H1 (cell line): Measurements from ENCODE around the gene FBXO39. TPM values are rescaled to one million over a fixed set of nuclear protein-coding genes. Genes with fewer than 3 reads are reported as not detected.

ENCODE experiments used
- EGR1 ChIP-seq: IDR thresholded peaks from 2 replicates; pipeline ENCODE4 v1.6.1; 2011; ENCODE audit warnings: low read depth, low read length, borderline replicate concordance
- EZH2 ChIP-seq: fragments of 200-600 bp; sonication (generic); IDR thresholded peaks from 2 replicates; pipeline ENCODE4 v1.7.1; 2012; ENCODE audit warnings: low read depth, mild to moderate bottlenecking, moderate library complexity, low read length, inconsistent platforms; ENCODE audit not compliant: severe bottlenecking
- POU5F1 ChIP-seq: IDR thresholded peaks from 2 replicates; pipeline ENCODE4 v1.6.1; 2011; ENCODE audit warnings: low read depth, mild to moderate bottlenecking, low read length, moderate library complexity
- ZNF274 ChIP-seq: IDR thresholded peaks from 2 replicates; pipeline ENCODE4 v1.7.0; 2012; ENCODE audit warnings: low read length, borderline replicate concordance; ENCODE audit errors: extremely low read depth
- polyA plus RNA-seq, 7 experiments: library from polyadenylated mRNA; depleted of rRNA in 3 of 7; stranded (reverse) in 5 of 7; unstranded in 2 of 7; fragments of >200 nt in 5 of 7; fragments of 200-250 nt in 2 of 7; gene quantifications; 1 replicate in 5 of 7; 2 replicates in 1 of 7; 4 replicates in 1 of 7; pipeline versions ENCODE4 v1.2.1 to v1.2.3, GENCODE V29; 2011 to 2013; ENCODE audit warnings: missing spikeins in 2 of 7, mixed read lengths in 2 of 7
- total RNA-seq: library from RNA; stranded (reverse); fragmentation: NEBNext Ultra II Directional; extraction: Animal tissue kit (Norgen Biotek cat#: 25700); gene quantifications from 2 replicates; pipeline ENCODE4 v1.2.1, GENCODE V29; 2021
- TF ChIP-seq, protein P1 (sequence below): fragments of 300-600 bp; sonication (generic); IDR thresholded peaks from 2 replicates; pipeline ENCODE4 v1.7.1; 2012; ENCODE audit warnings: low read length, moderate library complexity, mild to moderate bottlenecking, inconsistent platforms; ENCODE audit not compliant: insufficient replicate concordance

The FBXO39 gene
- total and polyA plus RNA-seq, 2 of the 8 experiments (the other 6 are each of a cell fraction or from before 2014, with no cell fraction given) = 0.12 to 0.22 TPM

DNA sequence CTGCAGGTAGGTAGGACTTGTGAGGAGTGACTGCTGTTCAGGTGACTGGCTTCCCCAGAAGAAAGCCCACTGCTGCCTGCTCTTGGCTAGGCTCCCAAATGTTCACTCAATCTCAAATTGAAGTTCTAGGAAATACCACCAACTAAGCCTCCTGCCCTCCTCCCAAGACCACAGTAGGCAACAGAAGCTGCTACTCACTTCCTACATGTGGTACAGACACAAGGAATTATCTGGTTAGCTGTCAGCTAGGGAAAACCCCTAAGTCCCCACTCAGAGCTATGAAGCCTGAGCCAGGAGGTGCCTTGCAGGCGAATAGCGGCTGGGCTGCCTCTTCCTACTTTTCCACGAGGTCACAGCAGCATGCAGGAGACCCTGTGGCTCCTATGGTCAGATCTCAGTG, 4.9 kb downstream of the FBXO39 start (continued):
- TF ChIP-seq, protein P1, sequence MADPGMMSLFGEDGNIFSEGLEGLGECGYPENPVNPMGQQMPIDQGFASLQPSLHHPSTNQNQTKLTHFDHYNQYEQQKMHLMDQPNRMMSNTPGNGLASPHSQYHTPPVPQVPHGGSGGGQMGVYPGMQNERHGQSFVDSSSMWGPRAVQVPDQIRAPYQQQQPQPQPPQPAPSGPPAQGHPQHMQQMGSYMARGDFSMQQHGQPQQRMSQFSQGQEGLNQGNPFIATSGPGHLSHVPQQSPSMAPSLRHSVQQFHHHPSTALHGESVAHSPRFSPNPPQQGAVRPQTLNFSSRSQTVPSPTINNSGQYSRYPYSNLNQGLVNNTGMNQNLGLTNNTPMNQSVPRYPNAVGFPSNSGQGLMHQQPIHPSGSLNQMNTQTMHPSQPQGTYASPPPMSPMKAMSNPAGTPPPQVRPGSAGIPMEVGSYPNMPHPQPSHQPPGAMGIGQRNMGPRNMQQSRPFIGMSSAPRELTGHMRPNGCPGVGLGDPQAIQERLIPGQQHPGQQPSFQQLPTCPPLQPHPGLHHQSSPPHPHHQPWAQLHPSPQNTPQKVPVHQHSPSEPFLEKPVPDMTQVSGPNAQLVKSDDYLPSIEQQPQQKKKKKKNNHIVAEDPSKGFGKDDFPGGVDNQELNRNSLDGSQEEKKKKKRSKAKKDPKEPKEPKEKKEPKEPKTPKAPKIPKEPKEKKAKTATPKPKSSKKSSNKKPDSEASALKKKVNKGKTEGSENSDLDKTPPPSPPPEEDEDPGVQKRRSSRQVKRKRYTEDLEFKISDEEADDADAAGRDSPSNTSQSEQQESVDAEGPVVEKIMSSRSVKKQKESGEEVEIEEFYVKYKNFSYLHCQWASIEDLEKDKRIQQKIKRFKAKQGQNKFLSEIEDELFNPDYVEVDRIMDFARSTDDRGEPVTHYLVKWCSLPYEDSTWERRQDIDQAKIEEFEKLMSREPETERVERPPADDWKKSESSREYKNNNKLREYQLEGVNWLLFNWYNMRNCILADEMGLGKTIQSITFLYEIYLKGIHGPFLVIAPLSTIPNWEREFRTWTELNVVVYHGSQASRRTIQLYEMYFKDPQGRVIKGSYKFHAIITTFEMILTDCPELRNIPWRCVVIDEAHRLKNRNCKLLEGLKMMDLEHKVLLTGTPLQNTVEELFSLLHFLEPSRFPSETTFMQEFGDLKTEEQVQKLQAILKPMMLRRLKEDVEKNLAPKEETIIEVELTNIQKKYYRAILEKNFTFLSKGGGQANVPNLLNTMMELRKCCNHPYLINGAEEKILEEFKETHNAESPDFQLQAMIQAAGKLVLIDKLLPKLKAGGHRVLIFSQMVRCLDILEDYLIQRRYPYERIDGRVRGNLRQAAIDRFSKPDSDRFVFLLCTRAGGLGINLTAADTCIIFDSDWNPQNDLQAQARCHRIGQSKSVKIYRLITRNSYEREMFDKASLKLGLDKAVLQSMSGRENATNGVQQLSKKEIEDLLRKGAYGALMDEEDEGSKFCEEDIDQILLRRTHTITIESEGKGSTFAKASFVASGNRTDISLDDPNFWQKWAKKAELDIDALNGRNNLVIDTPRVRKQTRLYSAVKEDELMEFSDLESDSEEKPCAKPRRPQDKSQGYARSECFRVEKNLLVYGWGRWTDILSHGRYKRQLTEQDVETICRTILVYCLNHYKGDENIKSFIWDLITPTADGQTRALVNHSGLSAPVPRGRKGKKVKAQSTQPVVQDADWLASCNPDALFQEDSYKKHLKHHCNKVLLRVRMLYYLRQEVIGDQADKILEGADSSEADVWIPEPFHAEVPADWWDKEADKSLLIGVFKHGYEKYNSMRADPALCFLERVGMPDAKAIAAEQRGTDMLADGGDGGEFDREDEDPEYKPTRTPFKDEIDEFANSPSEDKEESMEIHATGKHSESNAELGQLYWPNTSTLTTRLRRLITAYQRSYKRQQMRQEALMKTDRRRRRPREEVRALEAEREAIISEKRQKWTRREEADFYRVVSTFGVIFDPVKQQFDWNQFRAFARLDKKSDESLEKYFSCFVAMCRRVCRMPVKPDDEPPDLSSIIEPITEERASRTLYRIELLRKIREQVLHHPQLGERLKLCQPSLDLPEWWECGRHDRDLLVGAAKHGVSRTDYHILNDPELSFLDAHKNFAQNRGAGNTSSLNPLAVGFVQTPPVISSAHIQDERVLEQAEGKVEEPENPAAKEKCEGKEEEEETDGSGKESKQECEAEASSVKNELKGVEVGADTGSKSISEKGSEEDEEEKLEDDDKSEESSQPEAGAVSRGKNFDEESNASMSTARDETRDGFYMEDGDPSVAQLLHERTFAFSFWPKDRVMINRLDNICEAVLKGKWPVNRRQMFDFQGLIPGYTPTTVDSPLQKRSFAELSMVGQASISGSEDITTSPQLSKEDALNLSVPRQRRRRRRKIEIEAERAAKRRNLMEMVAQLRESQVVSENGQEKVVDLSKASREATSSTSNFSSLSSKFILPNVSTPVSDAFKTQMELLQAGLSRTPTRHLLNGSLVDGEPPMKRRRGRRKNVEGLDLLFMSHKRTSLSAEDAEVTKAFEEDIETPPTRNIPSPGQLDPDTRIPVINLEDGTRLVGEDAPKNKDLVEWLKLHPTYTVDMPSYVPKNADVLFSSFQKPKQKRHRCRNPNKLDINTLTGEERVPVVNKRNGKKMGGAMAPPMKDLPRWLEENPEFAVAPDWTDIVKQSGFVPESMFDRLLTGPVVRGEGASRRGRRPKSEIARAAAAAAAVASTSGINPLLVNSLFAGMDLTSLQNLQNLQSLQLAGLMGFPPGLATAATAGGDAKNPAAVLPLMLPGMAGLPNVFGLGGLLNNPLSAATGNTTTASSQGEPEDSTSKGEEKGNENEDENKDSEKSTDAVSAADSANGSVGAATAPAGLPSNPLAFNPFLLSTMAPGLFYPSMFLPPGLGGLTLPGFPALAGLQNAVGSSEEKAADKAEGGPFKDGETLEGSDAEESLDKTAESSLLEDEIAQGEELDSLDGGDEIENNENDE = no peak
- TF ChIP-seq EZH2 = no peak
- TF ChIP-seq POU5F1 = no peak
- TF ChIP-seq EGR1 = no peak
- no peak for TF ChIP-seq ZNF274
